ENCODE measurements around the gene ITGB2. TPM values are rescaled to one million over a fixed set of nuclear protein-coding genes. Genes with fewer than 3 reads are reported as not detected.

The ITGB2 gene
- total RNA-seq, 4 donors from 2014 or later, result 33.2 to 110 (median 44.0) TPM

DNA sequence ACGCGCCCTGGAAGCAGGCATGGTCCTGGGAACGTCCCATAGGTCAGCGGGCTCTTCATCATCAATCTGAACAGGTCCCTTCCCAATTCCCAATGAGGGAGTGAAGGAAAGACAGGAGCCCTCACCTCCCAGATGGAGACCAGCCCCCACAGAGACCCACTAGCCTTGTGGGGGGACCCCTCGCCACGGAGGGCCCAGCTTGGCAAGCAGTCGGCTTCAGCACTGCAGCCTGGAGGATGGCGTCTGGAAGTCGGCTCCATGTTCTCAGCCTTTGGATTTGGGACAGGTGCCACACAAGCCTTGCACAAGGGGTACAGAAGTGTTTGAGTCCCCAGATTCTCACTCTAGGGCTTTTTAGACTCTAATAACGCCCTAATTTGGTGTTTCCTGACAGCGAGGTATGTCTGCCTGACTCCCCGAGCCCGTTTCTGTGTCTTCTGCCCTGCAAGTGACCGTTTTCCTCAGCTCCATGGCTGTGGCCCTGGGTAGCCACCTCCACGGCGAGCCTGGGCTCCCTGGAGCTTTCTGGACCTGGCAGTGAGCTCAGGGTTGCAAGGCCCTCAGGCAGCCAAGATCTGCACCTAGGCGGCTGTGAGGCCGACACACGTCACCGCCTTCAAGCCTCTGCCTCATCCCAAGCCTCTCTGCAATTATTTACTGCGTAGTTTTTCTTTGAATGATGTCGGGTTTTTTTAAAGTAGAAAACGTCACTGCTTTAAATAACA is 77.8 kb downstream of the ITGB2 start:
- H3K36me3 ChIP-seq, result peaks cover 0 to 2% (median 0%) of the 10 kb centered on the region in 4 donors
- H3K9me3 ChIP-seq, result no peaks in the 10 kb centered on the region
- no peak overlapping the region for H3K27ac ChIP-seq (replicated peaks in 1 of 4)
- peaks cover 21 to 28% (median 23%) of the 10 kb centered on the region in 4 donors for H3K4me1 ChIP-seq
- H3K27me3 ChIP-seq, result peaks cover 0 to 42% (median 3%) of the 10 kb centered on the region in 4 donors
- WGBS, result 83% methylated on average over 18 of the region's 23 CpGs
- H3K4me3 ChIP-seq, result no peak overlapping the region
- no peak for TF ChIP-seq POLR2AphosphoS5 (IDR thresholded peaks at IDR 0.05)
- no peak for TF ChIP-seq EP300 (IDR thresholded peaks at IDR 0.05)
- no peak for TF ChIP-seq POLR2A (IDR thresholded peaks at IDR 0.05; ENCODE audit: low read depth)
- TF ChIP-seq, protein P1, sequence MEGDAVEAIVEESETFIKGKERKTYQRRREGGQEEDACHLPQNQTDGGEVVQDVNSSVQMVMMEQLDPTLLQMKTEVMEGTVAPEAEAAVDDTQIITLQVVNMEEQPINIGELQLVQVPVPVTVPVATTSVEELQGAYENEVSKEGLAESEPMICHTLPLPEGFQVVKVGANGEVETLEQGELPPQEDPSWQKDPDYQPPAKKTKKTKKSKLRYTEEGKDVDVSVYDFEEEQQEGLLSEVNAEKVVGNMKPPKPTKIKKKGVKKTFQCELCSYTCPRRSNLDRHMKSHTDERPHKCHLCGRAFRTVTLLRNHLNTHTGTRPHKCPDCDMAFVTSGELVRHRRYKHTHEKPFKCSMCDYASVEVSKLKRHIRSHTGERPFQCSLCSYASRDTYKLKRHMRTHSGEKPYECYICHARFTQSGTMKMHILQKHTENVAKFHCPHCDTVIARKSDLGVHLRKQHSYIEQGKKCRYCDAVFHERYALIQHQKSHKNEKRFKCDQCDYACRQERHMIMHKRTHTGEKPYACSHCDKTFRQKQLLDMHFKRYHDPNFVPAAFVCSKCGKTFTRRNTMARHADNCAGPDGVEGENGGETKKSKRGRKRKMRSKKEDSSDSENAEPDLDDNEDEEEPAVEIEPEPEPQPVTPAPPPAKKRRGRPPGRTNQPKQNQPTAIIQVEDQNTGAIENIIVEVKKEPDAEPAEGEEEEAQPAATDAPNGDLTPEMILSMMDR (IDR thresholded peaks at IDR 0.05), result no peak
- intact Hi-C loops (cut with DNase I), result no loop called here
- DNase-seq (ENCODE audit: extremely low spot score), result no peak

DNA sequence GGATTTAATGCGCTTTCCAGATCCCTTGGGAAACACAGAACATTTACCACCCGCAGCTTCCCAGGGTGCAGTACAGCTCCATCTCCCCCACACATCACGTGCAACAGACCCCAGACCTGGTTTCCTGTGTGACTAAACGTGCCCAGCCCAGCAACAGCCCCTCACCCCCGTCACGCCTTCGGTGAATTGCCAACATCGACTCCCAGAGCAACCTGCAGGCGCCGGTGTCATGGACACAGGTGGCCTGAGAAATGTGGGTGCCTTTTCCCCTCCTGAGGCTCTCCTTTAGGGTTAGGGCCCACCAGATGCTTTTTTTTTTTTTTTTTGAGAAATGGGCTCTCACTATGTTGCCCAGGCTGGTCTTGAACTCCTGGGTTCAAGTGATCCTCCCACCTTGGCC is 78.6 kb downstream of the ITGB2 start:
- Histone ChIP-seq H3K27ac (replicated peaks in 1 of 4) (no peak overlapping the region), H3K4me1 (peaks cover 18 to 22% (median 21%) of the 10 kb centered on the region in 4 donors), H3K27me3 (peaks cover 0 to 42% (median 3%) of the 10 kb centered on the region in 4 donors), H3K9me3 (no peaks in the 10 kb centered on the region), H3K4me3 (no peak overlapping the region), H3K36me3 (no peaks in the 10 kb centered on the region)
- intact Hi-C loops (cut with DNase I), result no loop called here
- DNase-seq (ENCODE audit: extremely low spot score), result no peak
- 83% methylated on average over 10 of the region's 10 CpGs for WGBS
- TF ChIP-seq, protein P1 (IDR thresholded peaks at IDR 0.05), result no peak
- TF ChIP-seq POLR2A (IDR thresholded peaks at IDR 0.05; ENCODE audit: low read depth) (no peak), POLR2AphosphoS5 (IDR thresholded peaks at IDR 0.05) (no peak), EP300 (IDR thresholded peaks at IDR 0.05) (no peak)

DNA sequence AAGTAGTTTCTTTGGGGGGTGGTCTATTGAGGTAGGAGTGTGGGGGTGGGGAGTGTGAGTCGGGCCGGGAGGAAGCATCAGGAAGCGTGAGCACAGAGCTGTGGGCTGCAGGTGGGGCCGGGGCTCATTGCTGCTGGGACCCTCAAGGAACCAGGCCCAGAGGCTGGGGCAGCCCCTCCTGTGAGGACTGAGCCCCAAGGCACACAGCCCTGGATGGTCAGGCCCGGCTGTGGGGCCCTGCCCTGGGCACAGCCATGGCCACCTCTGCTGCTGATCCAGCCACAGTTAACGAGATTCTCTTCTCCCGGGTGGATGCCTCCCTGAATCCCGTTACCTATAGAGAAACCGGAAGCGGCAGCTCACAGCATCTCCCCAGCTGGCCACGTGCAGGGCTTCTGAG is 79.9 kb downstream of the ITGB2 start:
- TF ChIP-seq, protein P1 (IDR thresholded peaks at IDR 0.05), result no peak
- TF ChIP-seq EP300 (IDR thresholded peaks at IDR 0.05) (no peak), POLR2AphosphoS5 (IDR thresholded peaks at IDR 0.05) (no peak), POLR2A (IDR thresholded peaks at IDR 0.05; ENCODE audit: low read depth) (no peak)
- DNase-seq (ENCODE audit: extremely low spot score), result no peak
- intact Hi-C loops (cut with DNase I), result no loop called here
- no peaks in the 10 kb centered on the region for H3K36me3 ChIP-seq
- H3K9me3 ChIP-seq, result no peaks in the 10 kb centered on the region
- H3K4me3 ChIP-seq, result no peak overlapping the region
- H3K4me1 ChIP-seq, result peaks cover 11 to 17% (median 16%) of the 10 kb centered on the region in 4 donors
- no peak overlapping the region for H3K27ac ChIP-seq (replicated peaks in 1 of 4)
- 83% methylated on average over 9 of the region's 11 CpGs for WGBS
- peaks cover 0 to 40% (median 3%) of the 10 kb centered on the region in 4 donors for H3K27me3 ChIP-seq

DNA sequence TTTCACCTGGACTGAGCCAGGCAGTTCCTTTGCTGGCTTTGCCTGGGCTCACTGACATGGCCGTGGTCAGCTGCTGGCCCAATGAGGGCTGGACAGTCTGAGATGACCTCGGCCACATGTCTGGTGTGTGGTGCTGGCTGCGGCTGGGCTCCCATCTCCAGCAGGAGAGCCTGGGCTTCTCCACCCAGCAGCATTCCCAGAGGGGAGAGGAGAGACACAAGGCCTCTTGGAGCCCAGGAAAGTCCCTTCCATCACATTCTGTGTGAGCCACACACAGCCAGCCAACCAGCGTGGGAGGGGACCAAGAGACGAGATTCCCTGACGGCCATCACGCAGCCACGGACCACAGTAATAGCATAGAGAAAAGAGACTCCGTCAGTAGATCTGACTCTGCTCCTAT is 81.7 kb downstream of the ITGB2 start:
- TF ChIP-seq POLR2A (IDR thresholded peaks at IDR 0.05; ENCODE audit: low read depth), result no peak
- no peak for TF ChIP-seq EP300 (IDR thresholded peaks at IDR 0.05)
- TF ChIP-seq POLR2AphosphoS5 (IDR thresholded peaks at IDR 0.05), result no peak
- TF ChIP-seq, protein P1 (IDR thresholded peaks at IDR 0.05), result no peak
- H3K27ac ChIP-seq (replicated peaks in 1 of 4), result no peak overlapping the region
- H3K36me3 ChIP-seq, result no peaks in the 10 kb centered on the region
- H3K9me3 ChIP-seq, result no peaks in the 10 kb centered on the region
- peaks cover 5 to 10% (median 9%) of the 10 kb centered on the region in 4 donors for H3K4me1 ChIP-seq
- whole genome bisulfite sequencing, result 92% methylated on average over 6 of the region's 9 CpGs
- no peak for DNase-seq (ENCODE audit: extremely low spot score)
- peaks cover 0 to 26% (median 0%) of the 10 kb centered on the region in 4 donors for H3K27me3 ChIP-seq
- intact Hi-C loops (cut with DNase I), result no loop called here
- no peak overlapping the region for H3K4me3 ChIP-seq
